Ramos (cell line): Measurements from ENCODE around the gene NPC1L1.
"Not testable (repeated sequence)": the region's sequence is repeated elsewhere in the genome, so short reads cannot be mapped to it uniquely, and the experiment has no call there.

Source experiments
- in situ Hi-C: fragments of 300-500 bp; cut with MboI; formaldehyde crosslinking; loops from one replicate; pipeline ENCODE4 v1.14.3; 2022; ENCODE audit warnings: low sequenced_read_pairs; ENCODE audit not compliant: unreplicated experiment

NPC1L1 gene

GRCh38 chr7:44512736-44513135 is 28.4 kb downstream of the NPC1L1 start:
- in situ Hi-C loops, result no loop called here

GRCh38 chr7:44511863-44512468 is 29.2 kb downstream of the NPC1L1 start:
- in situ Hi-C loops, result no loop called here

- in situ Hi-C loops, result no loop called here
Measured at GRCh38 chr7:44511236-44511635, 29.9 kb downstream of the NPC1L1 start.

GRCh38 chr7:44508328-44509030 is 32.7 kb downstream of the NPC1L1 start:
- in situ Hi-C loops, result no loop called here

- in situ Hi-C loops, result not testable (repeated sequence)
Measured at GRCh38 chr7:44506592-44507288, 34.4 kb downstream of the NPC1L1 start.

GRCh38 chr7:44505595-44505994 is 35.5 kb downstream of the NPC1L1 start:
- in situ Hi-C loops, result no loop called here

GRCh38 chr7:44498230-44498954 is 42.7 kb downstream of the NPC1L1 start:
- in situ Hi-C loops, result no loop called here

- in situ Hi-C loops, result no loop called here
Measured at GRCh38 chr7:44497155-44498027, 43.7 kb downstream of the NPC1L1 start.

GRCh38 chr7:44496385-44496784 is 44.7 kb downstream of the NPC1L1 start:
- in situ Hi-C loops, result no loop called here

- in situ Hi-C loops, result no loop called here
Measured at GRCh38 chr7:44494960-44495359, 46.2 kb downstream of the NPC1L1 start.

- in situ Hi-C loops, result no loop called here
Measured at GRCh38 chr7:44491229-44491628, 49.9 kb downstream of the NPC1L1 start.

GRCh38 chr7:44490351-44491200 is 50.6 kb downstream of the NPC1L1 start, which contains the start of gene NUDCD3:
Gene NUDCD3, minus strand, starts transcription at chr7:44490658. Its CDS starts 58 bp downstream, at chr7:44490600.
- in situ Hi-C loops, result no loop called here

- in situ Hi-C loops, result no loop called here
Measured at GRCh38 chr7:44489955-44490350, 51.2 kb downstream of the NPC1L1 start.

- in situ Hi-C loops, result no loop called here
Measured at GRCh38 chr7:44488955-44489354, 52.2 kb downstream of the NPC1L1 start.

- in situ Hi-C loops, result no loop called here
Measured at GRCh38 chr7:44486693-44487092, 54.4 kb downstream of the NPC1L1 start.

- in situ Hi-C loops, result no loop called here
Measured at GRCh38 chr7:44486001-44486400, 55.1 kb downstream of the NPC1L1 start.

GRCh38 chr7:44484482-44485313 is 56.4 kb downstream of the NPC1L1 start:
- in situ Hi-C loops, result no loop called here
